DOHH2 (cell line): ENCODE data around the gene PBX4.

ENCODE experiments used
- H3F3A ChIP-seq: fragments of 200-600 bp; sonication (generic), shearing (Covaris generic); 2 replicates; pipeline ENCODE4 v1.6.0; 2016; ENCODE audit warnings: antibody characterized with exemption, mild to moderate bottlenecking; ENCODE audit not compliant: control insufficient read depth, insufficient read depth
- H3K27ac ChIP-seq: fragments of 200-600 bp; sonication (generic); 2 replicates; pipeline ENCODE4 v1.5.1; 2014; ENCODE audit warnings: low read depth, mild to moderate bottlenecking, low read length, moderate library complexity
- H3K27me3 ChIP-seq: fragments of 200-600 bp; sonication (generic); 2 replicates; pipeline ENCODE4 v1.6.1; 2014; ENCODE audit warnings: mild to moderate bottlenecking, low read length, mixed read lengths; ENCODE audit not compliant: control insufficient read depth
- H3K36me3 ChIP-seq: fragments of 200-600 bp; sonication (generic); 2 replicates; pipeline ENCODE4 v1.6.1; 2014; ENCODE audit warnings: mild to moderate bottlenecking, low read length, moderate library complexity, mixed read lengths; ENCODE audit not compliant: control insufficient read depth
- H3K4me1 ChIP-seq: fragments of 200-600 bp; sonication (generic); 2 replicates; pipeline ENCODE4 v1.6.1; 2014; ENCODE audit warnings: mild to moderate bottlenecking, low read length, mixed read lengths; ENCODE audit not compliant: control insufficient read depth
- H3K4me2 ChIP-seq: fragments of 200-600 bp; sonication (generic); 2 replicates; pipeline ENCODE4 v1.6.0; 2014; ENCODE audit warnings: mild to moderate bottlenecking, low read length, moderate library complexity
- H3K4me3 ChIP-seq: fragments of 200-600 bp; sonication (generic); 2 replicates; pipeline ENCODE4 v1.5.1; 2014; ENCODE audit warnings: mild to moderate bottlenecking, low read length, mixed read lengths
- H3K79me2 ChIP-seq: fragments of 200-600 bp; sonication (generic); 2 replicates; pipeline ENCODE4 v1.6.1; 2014; ENCODE audit warnings: mild to moderate bottlenecking, low read length, mixed read lengths; ENCODE audit not compliant: control insufficient read depth
- H3K9me2 ChIP-seq: fragments of 200-600 bp; sonication (generic); replicated peaks from 2 replicates; pipeline ENCODE4 v1.6.1; 2014; ENCODE audit warnings: mild to moderate bottlenecking, low read length, mixed read lengths; ENCODE audit not compliant: control insufficient read depth
- H3K9me3 ChIP-seq: fragments of 200-600 bp; sonication (generic); 2 replicates; pipeline ENCODE4 v1.6.1; 2014; ENCODE audit warnings: antibody characterized with exemption, low read length, mixed read lengths; ENCODE audit not compliant: control insufficient read depth, insufficient read depth
- H4K20me1 ChIP-seq: fragments of 200-600 bp; sonication (generic); 2 replicates; pipeline ENCODE4 v1.6.0; 2014; ENCODE audit warnings: low read depth, mild to moderate bottlenecking, antibody characterized with exemption, low read length, moderate library complexity; ENCODE audit not compliant: control insufficient read depth, insufficient read depth
- EZH2phosphoT487 ChIP-seq: fragments of 200-600 bp; sonication (generic); IDR thresholded peaks from 2 replicates; pipeline ENCODE4 v1.6.1; 2017; ENCODE audit warnings: borderline replicate concordance, mild to moderate bottlenecking, antibody characterized with exemption, low read length, moderate library complexity, mixed read lengths
- TF ChIP-seq, protein P1 (sequence below): fragments of 200-600 bp; sonication (generic); IDR thresholded peaks from one replicate; pipeline ENCODE4 v1.5.1; 2014; ENCODE audit warnings: antibody characterized with exemption, mild to moderate bottlenecking, low read depth, low read length; ENCODE audit not compliant: poor library complexity, severe bottlenecking

Gene PBX4

DNA sequence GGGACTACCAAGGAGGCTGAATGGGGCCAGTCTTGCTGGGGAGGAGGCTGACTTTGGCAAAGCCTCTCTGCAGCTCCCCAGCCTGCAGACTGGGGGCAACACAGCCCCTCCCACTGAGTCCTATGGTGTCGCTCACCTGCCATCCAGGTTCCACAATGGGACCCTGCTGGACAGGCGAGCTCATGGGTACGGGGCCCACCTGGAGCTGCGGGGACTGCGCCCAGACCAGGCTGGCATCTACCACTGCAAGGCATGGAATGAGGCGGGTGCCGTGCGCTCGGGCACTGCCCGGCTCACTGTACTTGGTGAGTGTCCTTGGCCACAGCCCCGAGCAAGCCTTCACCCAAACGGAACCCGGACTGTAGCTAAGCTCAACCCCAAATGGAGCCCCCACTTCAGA, 75.4 kb downstream of the PBX4 start:
- Histone ChIP-seq H3K4me2 (no peak overlapping the region), H3K79me2 (no peaks in the 10 kb centered on the region), H3K27ac (no peak overlapping the region), H3K36me3 (no peaks in the 10 kb centered on the region), H3K27me3 (peaks cover 9% of the 10 kb centered on the region), H3K9me3 (no peaks in the 10 kb centered on the region), H4K20me1 (no peaks in the 10 kb centered on the region), H3F3A (no peaks in the 10 kb centered on the region; the same call in 1 of the 2 replicates), H3K9me2 (no peaks in the 10 kb centered on the region), H3K4me1 (peaks cover 20% of the 10 kb centered on the region), H3K4me3 (no peak overlapping the region)
- TF ChIP-seq EZH2phosphoT487 = no peak
- TF ChIP-seq, protein P1, sequence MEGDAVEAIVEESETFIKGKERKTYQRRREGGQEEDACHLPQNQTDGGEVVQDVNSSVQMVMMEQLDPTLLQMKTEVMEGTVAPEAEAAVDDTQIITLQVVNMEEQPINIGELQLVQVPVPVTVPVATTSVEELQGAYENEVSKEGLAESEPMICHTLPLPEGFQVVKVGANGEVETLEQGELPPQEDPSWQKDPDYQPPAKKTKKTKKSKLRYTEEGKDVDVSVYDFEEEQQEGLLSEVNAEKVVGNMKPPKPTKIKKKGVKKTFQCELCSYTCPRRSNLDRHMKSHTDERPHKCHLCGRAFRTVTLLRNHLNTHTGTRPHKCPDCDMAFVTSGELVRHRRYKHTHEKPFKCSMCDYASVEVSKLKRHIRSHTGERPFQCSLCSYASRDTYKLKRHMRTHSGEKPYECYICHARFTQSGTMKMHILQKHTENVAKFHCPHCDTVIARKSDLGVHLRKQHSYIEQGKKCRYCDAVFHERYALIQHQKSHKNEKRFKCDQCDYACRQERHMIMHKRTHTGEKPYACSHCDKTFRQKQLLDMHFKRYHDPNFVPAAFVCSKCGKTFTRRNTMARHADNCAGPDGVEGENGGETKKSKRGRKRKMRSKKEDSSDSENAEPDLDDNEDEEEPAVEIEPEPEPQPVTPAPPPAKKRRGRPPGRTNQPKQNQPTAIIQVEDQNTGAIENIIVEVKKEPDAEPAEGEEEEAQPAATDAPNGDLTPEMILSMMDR = no peak

DNA sequence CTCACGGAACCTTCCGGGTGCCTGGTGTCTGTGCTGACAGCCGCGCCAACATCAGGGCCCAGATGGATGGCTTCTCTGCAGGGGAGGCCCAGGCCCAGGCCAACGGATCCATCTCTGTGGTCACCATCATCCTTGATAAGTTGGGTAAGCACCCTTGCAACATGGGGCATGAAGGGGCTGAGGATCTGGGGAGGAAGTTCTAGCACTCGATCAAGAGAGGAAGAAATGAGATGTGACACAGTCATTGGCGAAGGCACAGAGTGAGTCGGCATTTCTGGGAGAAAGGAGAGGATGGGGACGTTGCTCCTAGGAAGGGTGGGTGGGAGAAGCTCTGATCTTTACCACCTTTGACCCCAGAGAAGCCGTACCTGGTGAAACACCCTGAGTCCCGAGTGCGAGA, 76.0 kb downstream of the PBX4 start:
- Histone ChIP-seq H4K20me1 (no peaks in the 10 kb centered on the region), H3K9me3 (no peaks in the 10 kb centered on the region), H3K27ac (no peak overlapping the region)

DNA sequence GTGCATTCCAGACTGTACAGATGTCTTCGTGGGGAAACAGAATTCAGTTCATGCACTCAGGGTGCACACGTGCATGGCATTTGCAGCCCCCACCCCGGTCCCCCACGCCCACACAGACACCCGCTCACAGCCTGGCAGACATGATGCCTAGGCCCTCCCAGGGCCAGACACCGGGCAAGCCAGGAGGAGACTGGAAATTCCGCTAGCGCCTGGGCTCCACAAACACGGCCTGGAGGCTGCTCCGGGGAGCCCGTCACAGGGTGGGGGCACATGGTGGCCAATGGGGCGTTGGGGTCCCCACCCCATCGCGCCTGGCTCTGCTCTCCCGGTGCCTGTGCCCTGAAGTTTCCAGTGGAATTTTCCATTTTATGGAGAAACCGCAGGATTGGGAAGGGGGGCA, 76.9 kb downstream of the PBX4 start:
- Histone ChIP-seq H3K27ac (no peak overlapping the region), H3K4me2 (peak overlapping the region; percentile 65), H3K27me3 (peaks cover 16% of the 10 kb centered on the region), H3K36me3 (no peaks in the 10 kb centered on the region), H3K79me2 (no peaks in the 10 kb centered on the region), H3K4me1 (peaks cover 24% of the 10 kb centered on the region), H3K9me3 (no peaks in the 10 kb centered on the region), H3K9me2 (no peaks in the 10 kb centered on the region), H4K20me1 (no peaks in the 10 kb centered on the region), H3F3A (peaks cover 3% of the 10 kb centered on the region), H3K4me3 (peak overlapping the region; percentile 62; the same call in 1 of the 2 replicates)
- TF ChIP-seq, protein P1 = no peak

More for the DNA sequence above, 76.0 kb downstream of the PBX4 start:
- H3K4me2 ChIP-seq = no peak overlapping the region
- no peaks in the 10 kb centered on the region for H3K9me2 ChIP-seq
- no peaks in the 10 kb centered on the region for H3K79me2 ChIP-seq
- TF ChIP-seq, protein P1 = no peak
- TF ChIP-seq EZH2phosphoT487 = no peak
- no peaks in the 10 kb centered on the region for H3K36me3 ChIP-seq
- H3K27me3 ChIP-seq = peaks cover 14% of the 10 kb centered on the region
- peaks cover 3% of the 10 kb centered on the region for H3F3A ChIP-seq
- peaks cover 24% of the 10 kb centered on the region for H3K4me1 ChIP-seq
- H3K4me3 ChIP-seq = no peak overlapping the region
